MM.1S (cell line): ENCODE data around the gene MYL1.

Experiments used
- EZH2phosphoT487 ChIP-seq: fragments of 300-600 bp; sonication (generic); IDR thresholded peaks from 2 replicates; pipeline ENCODE4 v1.6.1; 2018; ENCODE audit warnings: antibody characterized with exemption, low read length
- TF ChIP-seq, protein P1 (sequence below): fragments of 300-600 bp; sonication (generic); IDR thresholded peaks from 2 replicates; pipeline ENCODE4 v1.5.1; 2016; ENCODE audit warnings: antibody characterized with exemption, low read length, mixed read lengths

DNA sequence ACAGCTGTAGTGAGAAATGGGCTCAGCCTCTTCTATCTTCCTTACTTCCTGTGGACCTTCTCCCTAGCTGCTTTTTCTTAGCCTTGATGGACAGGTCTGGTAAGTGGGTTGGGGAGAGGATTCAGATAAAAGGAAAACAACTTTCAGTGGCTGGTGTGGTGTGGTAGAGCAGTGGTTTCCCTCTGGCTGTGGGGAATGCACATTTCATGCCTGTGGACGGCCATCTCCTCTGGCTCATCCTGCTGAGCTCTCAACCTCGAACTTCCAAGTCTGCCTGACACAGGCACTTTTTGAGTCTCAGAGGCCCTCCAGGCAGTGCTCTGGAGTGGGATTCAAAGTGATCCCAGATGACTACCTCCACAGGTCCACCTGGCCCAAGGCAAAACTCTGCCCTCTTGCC lies 51.1 kb downstream of the MYL1 start:
- TF ChIP-seq, protein P1, sequence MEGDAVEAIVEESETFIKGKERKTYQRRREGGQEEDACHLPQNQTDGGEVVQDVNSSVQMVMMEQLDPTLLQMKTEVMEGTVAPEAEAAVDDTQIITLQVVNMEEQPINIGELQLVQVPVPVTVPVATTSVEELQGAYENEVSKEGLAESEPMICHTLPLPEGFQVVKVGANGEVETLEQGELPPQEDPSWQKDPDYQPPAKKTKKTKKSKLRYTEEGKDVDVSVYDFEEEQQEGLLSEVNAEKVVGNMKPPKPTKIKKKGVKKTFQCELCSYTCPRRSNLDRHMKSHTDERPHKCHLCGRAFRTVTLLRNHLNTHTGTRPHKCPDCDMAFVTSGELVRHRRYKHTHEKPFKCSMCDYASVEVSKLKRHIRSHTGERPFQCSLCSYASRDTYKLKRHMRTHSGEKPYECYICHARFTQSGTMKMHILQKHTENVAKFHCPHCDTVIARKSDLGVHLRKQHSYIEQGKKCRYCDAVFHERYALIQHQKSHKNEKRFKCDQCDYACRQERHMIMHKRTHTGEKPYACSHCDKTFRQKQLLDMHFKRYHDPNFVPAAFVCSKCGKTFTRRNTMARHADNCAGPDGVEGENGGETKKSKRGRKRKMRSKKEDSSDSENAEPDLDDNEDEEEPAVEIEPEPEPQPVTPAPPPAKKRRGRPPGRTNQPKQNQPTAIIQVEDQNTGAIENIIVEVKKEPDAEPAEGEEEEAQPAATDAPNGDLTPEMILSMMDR: no peak
- no peak for TF ChIP-seq EZH2phosphoT487
